Fibroblast of skin of right quadriceps (primary cell): ENCODE measurements around the gene SPTLC2.
"Not testable (repeated sequence)": the region's sequence is repeated elsewhere in the genome, so short reads cannot be mapped to it uniquely, and the experiment has no call there.

Source experiments
- DNase-seq: peaks from one replicate; pipeline ENCODE4 v3.0.0-alpha.2; 2013

SPTLC2 gene

GRCh38 chr14:77585385-77585784 is 31.1 kb downstream of the SPTLC2 start:
- DNase-seq: no peak

- no peak for DNase-seq
Observed at GRCh38 chr14:77584809-77585208, 31.6 kb downstream of the SPTLC2 start.

GRCh38 chr14:77583657-77584056 is 32.8 kb downstream of the SPTLC2 start:
- DNase-seq: no peak

GRCh38 chr14:77582511-77582910 is 33.9 kb downstream of the SPTLC2 start:
- no peak for DNase-seq

- DNase-seq: peak; percentile 87
Observed at GRCh38 chr14:77580964-77581505, 35.4 kb downstream of the SPTLC2 start.

- no peak for DNase-seq
Observed at GRCh38 chr14:77580477-77580876, 36.0 kb downstream of the SPTLC2 start.

- peak; percentile 49 for DNase-seq
Observed at GRCh38 chr14:77579780-77580179, 36.7 kb downstream of the SPTLC2 start.

- DNase-seq: peak; percentile 71
Observed at GRCh38 chr14:77579065-77579464, 37.4 kb downstream of the SPTLC2 start.

GRCh38 chr14:77574446-77575115 is 41.9 kb downstream of the SPTLC2 start:
- DNase-seq: peak; percentile 57

- DNase-seq: no peak
Observed at GRCh38 chr14:77573964-77574363, 42.5 kb downstream of the SPTLC2 start.

- no peak for DNase-seq
Observed at GRCh38 chr14:77570706-77571268, 45.6 kb downstream of the SPTLC2 start.

- DNase-seq: no peak
Observed at GRCh38 chr14:77565994-77566305, 50.5 kb downstream of the SPTLC2 start.

- peak; percentile 50 for DNase-seq
Observed at GRCh38 chr14:77565289-77565993, 51.0 kb downstream of the SPTLC2 start.

- peak; percentile 73 for DNase-seq
Observed at GRCh38 chr14:77562681-77563080, 53.8 kb downstream of the SPTLC2 start.

- DNase-seq: no peak
Observed at GRCh38 chr14:77561881-77562280, 54.6 kb downstream of the SPTLC2 start.

GRCh38 chr14:77559381-77559780 is 57.1 kb downstream of the SPTLC2 start:
- DNase-seq: no peak

GRCh38 chr14:77557391-77557790 is 59.0 kb downstream of the SPTLC2 start:
- DNase-seq: no peak

- no peak for DNase-seq
Observed at GRCh38 chr14:77556946-77557345, 59.5 kb downstream of the SPTLC2 start.

- DNase-seq: no peak
Observed at GRCh38 chr14:77554816-77555599, 61.4 kb downstream of the SPTLC2 start.

- DNase-seq: no peak
Observed at GRCh38 chr14:77554207-77554606, 62.2 kb downstream of the SPTLC2 start.

GRCh38 chr14:77549451-77549850 is 67.0 kb downstream of the SPTLC2 start:
- DNase-seq: no peak

- no peak for DNase-seq
Observed at GRCh38 chr14:77547512-77548180, 68.8 kb downstream of the SPTLC2 start.

GRCh38 chr14:77545171-77545570 is 71.3 kb downstream of the SPTLC2 start:
- not testable (repeated sequence) for DNase-seq
